DND-41 (cell line): ENCODE measurements around the gene FERMT2.

Experiments used
- ATAC-seq: fragments of 200-7000 bp; cut with Tn5 transposase; 3 replicates; pipeline ENCODE4 v1.9.1; 2021; ENCODE audit warnings: low read depth; ENCODE audit not compliant: insufficient read depth
- DNase-seq: peaks from one replicate; pipeline ENCODE4 v3.0.0-alpha.2; 2020
- H2AFZ ChIP-seq: 2 replicates; pipeline ENCODE4 v1.6.0; 2012; ENCODE audit warnings: low read depth, low read length
- H3K27ac ChIP-seq: 2 replicates; pipeline ENCODE4 v1.5.1; 2012; ENCODE audit warnings: low read length, inconsistent platforms
- H3K27me3 ChIP-seq: fragments of 200-600 bp; sonication (generic); 2 replicates; pipeline ENCODE4 v1.6.0; 2012; ENCODE audit warnings: low read length, mild to moderate bottlenecking, inconsistent platforms; ENCODE audit not compliant: insufficient read depth, poor library complexity
- H3K36me3 ChIP-seq: 2 replicates; pipeline ENCODE4 v1.5.1; 2012; ENCODE audit warnings: low read length, inconsistent platforms; ENCODE audit not compliant: insufficient read depth
- H3K4me1 ChIP-seq: 2 replicates; pipeline ENCODE4 v1.5.1; 2012; ENCODE audit warnings: mild to moderate bottlenecking, low read length; ENCODE audit not compliant: insufficient read depth
- H3K4me2 ChIP-seq: 2 replicates; pipeline ENCODE4 v1.6.0; 2012; ENCODE audit warnings: mild to moderate bottlenecking, moderate library complexity, low read length, inconsistent platforms; ENCODE audit not compliant: insufficient read depth
- H3K4me3 ChIP-seq, 2 experiments: fragments of 200-600 bp in 1 of 2; shearing (Covaris generic) in 1 of 2; 2 replicates each; pipeline ENCODE4 v1.5.1; 2012 to 2016; ENCODE audit warnings: inconsistent platforms in 2 of 2, low read length in 2 of 2, mild to moderate bottlenecking in 2 of 2, low read depth in 1 of 2, moderate library complexity in 1 of 2
- H3K79me2 ChIP-seq: 2 replicates; pipeline ENCODE4 v1.6.0; 2012; ENCODE audit warnings: low read length, inconsistent platforms; ENCODE audit not compliant: insufficient read depth
- H3K9ac ChIP-seq: 2 replicates; pipeline ENCODE4 v1.6.0; 2012; ENCODE audit warnings: low read depth, mild to moderate bottlenecking, inconsistent platforms, low read length, moderate library complexity
- H3K9me3 ChIP-seq: 2 replicates; pipeline ENCODE4 v1.5.1; 2012; ENCODE audit warnings: low read length, moderate library complexity, mild to moderate bottlenecking, inconsistent platforms; ENCODE audit not compliant: insufficient read depth, severe bottlenecking
- H4K20me1 ChIP-seq: 2 replicates; pipeline ENCODE4 v1.6.0; 2012; ENCODE audit warnings: low read length; ENCODE audit not compliant: insufficient read depth
- CTCF ChIP-seq: IDR thresholded peaks from 2 replicates; pipeline ENCODE4 v1.5.1; 2012; ENCODE audit warnings: borderline replicate concordance, low read length, moderate library complexity, mild to moderate bottlenecking; ENCODE audit not compliant: poor library complexity, severe bottlenecking; ENCODE audit errors: extremely low read depth
- EZH2 ChIP-seq: IDR thresholded peaks from 3 replicates; pipeline ENCODE4 v1.6.1; 2012; ENCODE audit warnings: borderline replicate concordance, low read depth, mild to moderate bottlenecking, moderate library complexity, low read length, inconsistent platforms; ENCODE audit not compliant: severe bottlenecking

Gene FERMT2

GRCh38 chr14:52829527-52830185 lies 121.2 kb downstream of the FERMT2 start:
- peak overlapping the region; percentile 1 for H2AFZ ChIP-seq
- TF ChIP-seq CTCF: no peak
- TF ChIP-seq EZH2: no peak

GRCh38 chr14:52827426-52827825 lies 123.4 kb downstream of the FERMT2 start:
- H2AFZ ChIP-seq: no peak overlapping the region
- TF ChIP-seq CTCF (no peak), EZH2 (no peak)
- no peak overlapping the region for H3K4me3 ChIP-seq
- no peaks in the 10 kb centered on the region for H3K27me3 ChIP-seq
- no peaks in the 10 kb centered on the region for H3K4me1 ChIP-seq
- no peaks in the 10 kb centered on the region for H3K79me2 ChIP-seq
- ATAC-seq (no peak), DNase-seq (no peak)
- no peaks in the 10 kb centered on the region for H4K20me1 ChIP-seq
- no peak overlapping the region for H3K4me2 ChIP-seq
- H3K9me3 ChIP-seq: no peaks in the 10 kb centered on the region
- no peak overlapping the region for H3K9ac ChIP-seq
- H3K27ac ChIP-seq: no peak overlapping the region
- no peaks in the 10 kb centered on the region for H3K36me3 ChIP-seq

More at GRCh38 chr14:52829527-52830185, 121.2 kb downstream of the FERMT2 start:
- H3K9me3 ChIP-seq: no peaks in the 10 kb centered on the region
- H3K4me3 ChIP-seq: no peak overlapping the region
- H3K4me2 ChIP-seq: no peak overlapping the region
- H3K36me3 ChIP-seq: no peaks in the 10 kb centered on the region
- no peaks in the 10 kb centered on the region for H4K20me1 ChIP-seq
- DNase-seq (no peak), ATAC-seq (0 out of 3 replicates have a peak, but pooled peaks have one; percentile 35)
- H3K9ac ChIP-seq: no peak overlapping the region
- no peaks in the 10 kb centered on the region for H3K4me1 ChIP-seq
- no peak overlapping the region for H3K27ac ChIP-seq
- no peaks in the 10 kb centered on the region for H3K27me3 ChIP-seq
- no peaks in the 10 kb centered on the region for H3K79me2 ChIP-seq

GRCh38 chr14:52825085-52825484 lies 125.8 kb downstream of the FERMT2 start:
- Histone ChIP-seq H3K4me3 (no peak overlapping the region), H2AFZ (0 out of 2 replicates have a peak overlapping the region, but pooled peaks have one; percentile 25), H3K9ac (no peak overlapping the region), H3K9me3 (no peaks in the 10 kb centered on the region), H3K4me2 (no peak overlapping the region), H3K4me1 (no peaks in the 10 kb centered on the region), H3K36me3 (no peaks in the 10 kb centered on the region), H3K27ac (no peak overlapping the region), H3K79me2 (no peaks in the 10 kb centered on the region), H3K27me3 (no peaks in the 10 kb centered on the region), H4K20me1 (no peaks in the 10 kb centered on the region)
- ATAC-seq: no peak
- DNase-seq: no peak
- TF ChIP-seq EZH2: no peak
- TF ChIP-seq CTCF: no peak

- Histone ChIP-seq H3K9ac (no peak overlapping the region), H3K4me3 (no peak overlapping the region), H2AFZ (no peak overlapping the region), H3K79me2 (no peaks in the 10 kb centered on the region), H3K4me1 (no peaks in the 10 kb centered on the region), H3K27me3 (no peaks in the 10 kb centered on the region), H4K20me1 (no peaks in the 10 kb centered on the region), H3K36me3 (no peaks in the 10 kb centered on the region), H3K9me3 (no peaks in the 10 kb centered on the region), H3K27ac (no peak overlapping the region), H3K4me2 (no peak overlapping the region)
- TF ChIP-seq EZH2 (no peak), CTCF (no peak)
- no peak for ATAC-seq
- no peak for DNase-seq
Measured at GRCh38 chr14:52824462-52824861, 126.4 kb downstream of the FERMT2 start.
